Measurements from ENCODE around the gene SLC6A9.

The SLC6A9 gene

DNA sequence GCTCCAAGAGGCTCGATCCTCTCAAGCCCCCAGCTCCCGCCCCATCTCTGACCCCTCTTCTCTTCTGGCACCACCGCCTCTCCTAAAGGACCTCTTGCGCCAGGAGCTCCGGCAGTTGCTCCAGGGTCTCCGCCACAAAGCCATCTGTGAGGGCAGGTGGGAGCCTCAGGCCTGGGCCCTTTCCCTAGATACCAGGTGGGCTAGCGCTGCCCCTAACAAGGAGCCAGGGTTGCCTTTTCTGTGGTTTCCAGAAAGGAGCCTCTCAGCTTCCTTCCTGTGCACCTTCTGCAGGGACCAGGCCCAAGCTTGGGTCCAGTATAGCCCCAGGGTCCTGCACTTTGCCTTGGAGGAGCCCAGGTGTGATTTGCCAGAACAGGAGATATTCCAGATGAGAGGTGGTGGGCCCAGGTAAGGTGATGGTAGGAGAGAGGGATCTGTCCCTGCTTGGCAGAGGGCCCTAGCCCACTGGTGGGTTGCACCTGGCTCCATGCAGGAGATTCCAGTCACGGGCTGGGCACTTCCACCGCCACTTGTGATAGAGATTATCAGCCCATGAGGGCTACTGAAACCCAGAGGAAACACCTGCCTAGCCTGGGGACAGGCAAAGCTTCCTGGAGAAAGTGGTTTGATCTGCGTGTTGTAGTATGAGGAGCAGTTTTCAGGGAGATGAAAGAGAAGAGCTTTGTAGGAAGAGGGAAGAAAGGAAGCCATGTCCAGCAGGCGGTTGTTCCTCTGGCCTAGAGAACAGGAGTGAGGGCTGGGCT is 38.8 kb downstream of the SLC6A9 start:
- peaks cover 10% of the 10 kb centered on the region for H3K27me3 Mint-ChIP-seq (ENCODE audit: low read depth, poor library complexity)
- no peaks in the 10 kb centered on the region for H3K36me3 Mint-ChIP-seq (ENCODE audit: low read depth)
- H3K27ac Mint-ChIP-seq: no peak overlapping the region
- H3K4me3 Mint-ChIP-seq: peak overlapping the region; percentile 87
- no peak for DNase-seq
- TF ChIP-seq, protein P1, sequence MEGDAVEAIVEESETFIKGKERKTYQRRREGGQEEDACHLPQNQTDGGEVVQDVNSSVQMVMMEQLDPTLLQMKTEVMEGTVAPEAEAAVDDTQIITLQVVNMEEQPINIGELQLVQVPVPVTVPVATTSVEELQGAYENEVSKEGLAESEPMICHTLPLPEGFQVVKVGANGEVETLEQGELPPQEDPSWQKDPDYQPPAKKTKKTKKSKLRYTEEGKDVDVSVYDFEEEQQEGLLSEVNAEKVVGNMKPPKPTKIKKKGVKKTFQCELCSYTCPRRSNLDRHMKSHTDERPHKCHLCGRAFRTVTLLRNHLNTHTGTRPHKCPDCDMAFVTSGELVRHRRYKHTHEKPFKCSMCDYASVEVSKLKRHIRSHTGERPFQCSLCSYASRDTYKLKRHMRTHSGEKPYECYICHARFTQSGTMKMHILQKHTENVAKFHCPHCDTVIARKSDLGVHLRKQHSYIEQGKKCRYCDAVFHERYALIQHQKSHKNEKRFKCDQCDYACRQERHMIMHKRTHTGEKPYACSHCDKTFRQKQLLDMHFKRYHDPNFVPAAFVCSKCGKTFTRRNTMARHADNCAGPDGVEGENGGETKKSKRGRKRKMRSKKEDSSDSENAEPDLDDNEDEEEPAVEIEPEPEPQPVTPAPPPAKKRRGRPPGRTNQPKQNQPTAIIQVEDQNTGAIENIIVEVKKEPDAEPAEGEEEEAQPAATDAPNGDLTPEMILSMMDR (IDR thresholded peaks at IDR 0.05): no peak
- peaks cover 36% of the 10 kb centered on the region for H3K4me1 Mint-ChIP-seq
- no peaks in the 10 kb centered on the region for H3K9me3 Mint-ChIP-seq

DNA sequence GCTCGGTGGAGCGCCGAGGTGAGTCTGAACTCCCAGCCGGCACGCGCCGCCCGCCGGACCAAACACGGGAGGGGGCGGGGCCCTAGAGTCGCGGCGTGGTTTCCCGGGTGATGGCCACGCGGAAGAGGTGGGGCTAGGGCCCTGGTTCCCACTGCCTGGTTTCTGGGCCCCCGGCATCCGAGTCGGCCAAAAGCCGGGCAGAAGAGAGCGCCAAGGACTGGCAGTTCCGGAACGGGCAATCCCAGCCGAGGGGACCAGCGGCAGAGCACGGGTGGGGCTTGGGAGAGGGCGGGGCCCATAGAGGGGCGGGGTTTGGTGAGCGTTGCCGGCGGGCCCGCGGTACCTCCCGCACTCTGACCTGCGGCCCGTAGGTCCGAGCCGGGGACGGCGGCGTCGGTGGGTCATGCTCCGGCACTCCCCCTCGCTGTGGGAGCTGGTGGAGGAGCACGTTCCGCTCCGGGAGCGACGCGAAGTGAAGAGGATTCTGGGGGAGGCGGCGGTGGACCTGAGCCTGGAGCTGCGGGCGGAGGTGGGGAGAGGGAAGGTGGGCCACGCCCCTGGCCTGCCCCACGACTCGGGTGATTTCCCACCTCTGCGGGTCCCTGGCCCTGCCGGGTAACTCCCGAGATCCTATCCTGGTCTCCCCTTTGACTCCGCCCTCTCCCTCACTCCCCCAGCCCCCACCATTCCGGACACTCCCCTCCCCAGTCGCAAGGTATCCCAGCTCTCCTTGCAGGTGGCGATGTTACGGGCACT is 39.6 kb downstream of the SLC6A9 start, which contains the start of gene CCDC24:
TSS of gene CCDC24 (plus strand) at position 124 of the 756 bp plus-strand sequence. CDS start at position 404, 280 bp downstream.
- peak within 1 kb of the TSS; percentile 87 for H3K4me3 Mint-ChIP-seq
- H3K27me3 Mint-ChIP-seq (ENCODE audit: low read depth, poor library complexity): peaks cover 10% of the 10 kb centered on the region
- peak; percentile 83 for DNase-seq
- peaks cover 38% of the 10 kb centered on the region for H3K4me1 Mint-ChIP-seq
- no peaks in the 10 kb centered on the region for H3K36me3 Mint-ChIP-seq (ENCODE audit: low read depth)
- peak within 1 kb of the TSS; percentile 83 for H3K27ac Mint-ChIP-seq
- TF ChIP-seq, protein P1 (IDR thresholded peaks at IDR 0.05): no peak
- no peaks in the 10 kb centered on the region for H3K9me3 Mint-ChIP-seq

DNA sequence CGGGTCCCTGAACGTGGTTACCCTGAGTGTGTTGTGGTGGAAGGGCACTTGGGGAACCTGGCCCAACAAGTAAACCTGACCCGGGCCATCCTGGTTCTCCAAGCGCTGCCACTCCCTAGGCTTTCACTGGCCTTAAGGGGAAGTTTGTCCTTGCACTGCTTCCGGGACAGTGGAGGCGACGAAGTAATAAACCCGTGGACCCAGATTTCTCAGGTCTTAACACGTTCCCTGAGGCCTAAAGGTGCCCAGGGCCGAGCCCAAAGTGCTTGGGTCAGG is 40.1 kb downstream of the SLC6A9 start:
- Mint-ChIP-seq H3K27me3 (ENCODE audit: low read depth, poor library complexity) (peaks cover 10% of the 10 kb centered on the region), H3K4me3 (peak overlapping the region; percentile 87), H3K27ac (no peak overlapping the region), H3K4me1 (peaks cover 38% of the 10 kb centered on the region), H3K9me3 (no peaks in the 10 kb centered on the region), H3K36me3 (ENCODE audit: low read depth) (no peaks in the 10 kb centered on the region)
- TF ChIP-seq, protein P1 (IDR thresholded peaks at IDR 0.05): no peak
- no peak for DNase-seq

DNA sequence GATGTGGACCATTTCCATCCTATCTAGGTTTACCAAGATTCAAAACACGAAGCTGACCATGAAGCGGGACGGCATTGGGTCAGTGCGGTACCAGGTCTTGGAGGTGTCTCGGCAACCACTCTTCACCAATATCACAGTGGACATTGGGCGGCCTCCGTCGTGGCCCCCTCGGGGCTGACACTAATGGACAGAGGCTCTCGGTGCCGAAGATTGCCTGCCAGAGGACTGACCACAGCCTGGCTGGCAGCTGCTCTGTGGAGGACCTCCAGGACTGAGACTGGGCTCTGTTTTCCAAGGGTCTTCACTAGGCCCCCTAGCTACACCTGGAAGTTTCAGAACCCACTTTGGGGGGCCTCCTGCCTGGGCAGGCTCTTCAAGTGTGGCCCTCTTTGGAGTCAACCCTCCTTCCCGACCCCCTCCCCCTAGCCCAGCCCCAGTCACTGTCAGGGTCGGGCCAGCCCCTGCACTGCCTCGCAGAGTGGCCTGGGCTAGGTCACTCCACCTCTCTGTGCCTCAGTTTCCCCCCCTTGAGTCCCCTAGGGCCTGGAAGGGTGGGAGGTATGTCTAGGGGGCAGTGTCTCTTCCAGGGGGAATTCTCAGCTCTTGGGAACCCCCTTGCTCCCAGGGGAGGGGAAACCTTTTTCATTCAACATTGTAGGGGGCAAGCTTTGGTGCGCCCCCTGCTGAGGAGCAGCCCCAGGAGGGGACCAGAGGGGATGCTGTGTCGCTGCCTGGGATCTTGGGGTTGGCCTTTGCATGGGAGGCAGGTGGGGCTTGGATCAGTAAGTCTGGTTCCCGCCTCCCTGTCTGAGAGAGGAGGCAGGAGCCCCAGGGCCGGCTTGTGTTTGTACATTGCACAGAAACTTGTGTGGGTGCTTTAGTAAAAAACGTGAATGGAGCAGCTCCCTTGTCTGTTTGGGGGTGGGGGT is 40.7 kb downstream of the SLC6A9 start:
- DNase-seq: no peak
- Mint-ChIP-seq H3K36me3 (ENCODE audit: low read depth) (peaks cover 6% of the 10 kb centered on the region), H3K4me3 (peak overlapping the region; percentile 87), H3K4me1 (peaks cover 43% of the 10 kb centered on the region), H3K27ac (no peak overlapping the region), H3K27me3 (ENCODE audit: low read depth, poor library complexity) (peaks cover 10% of the 10 kb centered on the region), H3K9me3 (no peaks in the 10 kb centered on the region)
- TF ChIP-seq, protein P1 (IDR thresholded peaks at IDR 0.05): no peak

DNA sequence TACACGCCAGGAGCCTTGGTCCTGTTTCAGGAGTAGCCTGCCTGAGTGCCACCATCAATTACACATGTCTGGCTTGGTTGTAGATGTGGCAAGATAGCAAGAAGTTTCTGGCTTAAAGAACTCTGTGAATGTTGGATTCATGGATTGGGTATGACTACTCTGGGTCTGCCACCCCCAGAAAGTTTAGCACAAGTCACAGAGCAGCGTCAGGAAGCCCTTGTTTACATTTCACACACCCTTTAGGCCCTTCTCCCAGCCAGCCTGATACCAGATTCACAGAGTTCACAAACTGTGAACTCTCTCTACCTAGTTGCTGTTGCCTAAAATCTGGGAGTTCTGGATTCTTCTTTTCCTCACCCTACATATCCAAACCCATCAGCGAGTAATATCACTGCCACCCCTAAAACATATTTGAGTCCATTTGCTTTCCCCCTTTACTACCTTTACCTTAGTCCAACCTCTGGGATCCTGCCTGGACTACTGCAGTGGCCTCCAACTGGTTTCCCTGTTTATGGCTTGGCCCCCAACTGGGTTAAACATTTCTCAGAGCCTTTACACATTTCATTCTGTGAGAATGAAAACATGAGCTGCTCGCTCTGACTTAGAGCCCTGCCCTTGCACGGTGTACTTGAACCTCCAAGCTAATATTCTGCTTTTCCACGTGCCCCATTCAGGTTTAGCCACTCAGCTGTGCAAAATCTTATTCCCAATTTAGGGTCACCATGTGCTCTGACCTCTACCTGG is 43.9 kb downstream of the SLC6A9 start:
- Mint-ChIP-seq H3K27ac (peak overlapping the region; percentile 73), H3K36me3 (ENCODE audit: low read depth) (peaks cover 14% of the 10 kb centered on the region), H3K9me3 (no peaks in the 10 kb centered on the region), H3K4me1 (peaks cover 51% of the 10 kb centered on the region), H3K27me3 (ENCODE audit: low read depth, poor library complexity) (peaks cover 4% of the 10 kb centered on the region), H3K4me3 (no peak overlapping the region)
- DNase-seq: no peak
- TF ChIP-seq, protein P1 (IDR thresholded peaks at IDR 0.05): no peak
